ENCODE results near the gene AXIN2.
"Not testable (repeated sequence)": the region's sequence is repeated elsewhere in the genome, so short reads cannot be mapped to it uniquely, and the experiment has no call there.

Gene AXIN2

GRCh38 chr17:65515959-65516948, 45.2 kb downstream of the AXIN2 start:
- peak; percentile 63 for DNase-seq

GRCh38 chr17:65515512-65515911, 45.9 kb downstream of the AXIN2 start:
- no peak for DNase-seq

- peak; percentile 78 for DNase-seq
Observed at GRCh38 chr17:65514541-65514940, 46.9 kb downstream of the AXIN2 start.

GRCh38 chr17:65514082-65514481, 47.4 kb downstream of the AXIN2 start:
- peak; percentile 93 for DNase-seq

- no peak for DNase-seq
Observed at GRCh38 chr17:65511316-65511715, 50.1 kb downstream of the AXIN2 start.

GRCh38 chr17:65509032-65509431, 52.4 kb downstream of the AXIN2 start:
- DNase-seq, result no peak

- DNase-seq, result not testable (repeated sequence)
Observed at GRCh38 chr17:65504673-65505072, 56.8 kb downstream of the AXIN2 start.

DNA sequence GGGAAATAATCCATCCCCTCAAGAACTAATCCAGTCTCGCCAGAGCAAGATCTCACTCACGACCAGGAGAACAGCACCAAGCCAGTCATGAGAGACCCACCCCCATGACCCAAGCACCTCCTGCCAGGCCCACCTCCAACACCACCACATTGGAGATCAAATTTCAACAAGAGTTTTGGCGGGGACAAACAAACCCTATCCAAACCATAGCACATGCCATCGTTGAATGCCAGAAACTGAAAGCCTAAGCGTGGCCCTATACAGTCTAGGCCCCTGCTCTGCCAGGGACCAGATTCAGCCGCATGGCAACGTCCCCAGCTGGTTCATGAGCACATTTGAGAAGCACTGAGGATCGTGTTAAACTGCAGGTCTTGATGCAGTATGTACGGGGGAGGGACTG, 57.3 kb downstream of the AXIN2 start:
- no peak for DNase-seq

DNA sequence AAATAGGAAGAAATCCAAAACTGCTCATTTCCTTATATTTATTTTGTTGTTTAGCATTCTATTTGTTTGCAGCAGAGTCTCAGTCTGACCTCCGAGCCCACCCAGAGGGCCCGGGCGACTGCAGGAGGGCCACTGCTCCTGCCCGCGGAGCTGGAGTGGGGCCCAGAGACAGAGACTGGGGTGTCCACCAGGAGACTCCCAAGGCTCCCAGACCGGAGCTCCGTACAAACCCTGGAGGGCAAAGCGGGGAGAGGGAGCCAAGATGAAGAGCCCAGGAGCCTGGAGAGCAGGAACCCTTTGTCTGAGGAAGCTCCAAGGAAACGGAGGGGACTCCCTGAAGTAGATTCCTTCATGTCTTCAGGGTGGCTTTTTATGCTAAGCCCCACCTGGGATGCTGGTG, 57.9 kb downstream of the AXIN2 start:
- no peak for DNase-seq

GRCh38 chr17:65498816-65499215, 62.6 kb downstream of the AXIN2 start:
- DNase-seq, result no peak

DNA sequence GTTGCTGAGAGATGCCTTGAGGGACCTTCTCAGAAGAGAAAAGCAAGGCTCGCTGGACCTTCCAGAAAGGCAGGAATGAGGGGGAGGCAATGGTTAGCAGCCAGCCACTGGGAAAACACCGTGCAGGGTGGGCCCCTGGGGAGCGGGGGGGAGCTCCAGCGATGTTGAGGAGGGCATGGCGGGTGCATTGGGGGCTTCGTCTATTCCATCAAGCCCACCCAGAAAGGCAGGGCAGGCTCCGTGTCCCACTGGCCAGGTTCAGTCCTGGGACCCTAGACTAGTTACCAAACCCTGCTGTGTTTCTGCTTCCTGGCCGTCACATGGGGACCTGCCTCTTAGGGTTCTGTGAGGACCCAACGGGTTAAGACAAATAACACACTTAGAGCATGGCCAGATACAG, 64.6 kb downstream of the AXIN2 start:
- no peak for DNase-seq

DNA sequence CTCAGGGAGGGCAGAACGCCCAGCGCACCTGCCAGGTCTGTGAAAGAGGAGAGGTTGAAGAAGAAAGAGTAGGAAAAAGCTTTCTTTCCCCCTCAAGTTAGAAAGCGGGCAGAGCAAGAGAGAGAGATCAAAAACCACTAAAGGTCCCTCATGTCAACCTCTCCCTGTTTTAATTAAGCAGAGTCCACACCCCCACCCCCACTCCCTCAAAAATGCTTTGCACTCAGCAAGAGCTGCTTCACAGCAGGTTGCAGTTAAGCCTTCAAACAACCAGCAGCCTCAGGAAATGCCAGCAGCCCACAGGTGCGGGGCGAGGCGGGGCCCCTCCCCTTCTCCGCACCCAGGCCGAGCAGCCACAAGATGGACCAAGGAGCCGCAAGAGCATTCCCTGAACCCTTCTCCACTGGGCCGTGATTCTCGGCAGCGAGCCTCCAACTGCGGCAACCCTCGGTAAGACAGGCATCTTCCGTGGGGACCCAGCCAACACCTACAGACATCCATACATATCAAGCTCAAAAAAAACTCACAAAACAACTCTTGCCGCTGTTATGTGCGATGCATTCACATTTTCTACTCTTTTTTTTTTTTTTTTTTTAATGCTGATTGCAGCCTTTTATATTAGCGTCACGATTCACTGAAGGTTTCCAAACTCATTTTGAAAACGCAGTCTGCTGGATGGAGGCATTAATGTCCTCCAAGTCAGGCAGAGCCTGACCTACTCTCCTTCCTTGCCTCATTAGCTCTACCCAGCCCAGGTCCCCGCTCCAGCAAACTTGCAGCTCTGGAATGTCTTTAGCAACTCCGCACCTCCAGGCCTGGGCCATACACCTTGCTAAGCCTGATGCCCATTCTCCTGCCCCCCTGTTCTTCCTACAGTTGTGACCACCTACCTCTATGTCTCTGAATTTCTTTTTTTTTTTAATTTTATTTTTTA, 66.1 kb downstream of the AXIN2 start:
- no peak for DNase-seq

- no peak for DNase-seq
Observed at GRCh38 chr17:65489413-65490155, 71.9 kb downstream of the AXIN2 start.

DNA sequence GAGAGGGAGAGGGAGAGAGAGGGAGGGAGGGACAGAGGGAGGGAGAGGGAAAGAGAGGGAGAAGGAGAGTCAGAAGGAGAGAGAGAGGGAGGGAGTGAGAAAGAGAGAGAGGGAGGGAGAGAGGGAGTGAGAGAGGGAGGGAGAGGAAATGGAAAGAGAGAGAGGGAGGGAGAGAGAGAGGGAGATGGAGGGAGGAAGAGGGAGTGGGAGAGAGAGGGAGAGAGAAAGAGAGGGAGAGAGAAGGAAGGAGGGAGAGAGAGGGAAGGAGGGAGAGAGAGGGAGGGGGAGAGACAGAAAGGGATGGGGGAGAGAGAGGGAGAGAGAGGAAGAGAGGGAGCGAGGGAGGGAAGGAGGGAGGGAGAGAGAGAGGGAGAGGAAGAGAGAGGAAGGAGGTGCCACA, 72.8 kb downstream of the AXIN2 start:
- no peak for DNase-seq

DNA sequence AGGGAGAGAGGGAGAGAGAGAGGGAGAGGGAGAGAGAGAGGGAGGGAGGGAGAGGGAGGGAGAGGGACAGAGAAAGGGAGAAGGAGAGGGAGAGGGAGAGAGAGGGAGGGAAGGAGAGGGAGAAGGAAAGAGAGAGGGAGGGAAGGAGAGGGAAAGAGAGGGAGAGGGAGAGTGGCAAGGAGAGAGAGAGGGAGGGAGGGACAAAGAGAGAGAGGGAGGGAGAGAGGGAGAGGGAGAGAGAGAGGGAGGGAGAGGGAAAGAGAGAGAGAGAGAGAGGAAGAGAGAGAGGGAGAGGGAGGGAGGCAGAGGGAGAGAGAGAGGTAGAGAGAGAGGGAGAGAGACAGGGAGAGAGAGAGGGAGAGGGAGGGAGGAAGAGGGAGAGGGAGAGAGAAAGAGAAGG, 73.5 kb downstream of the AXIN2 start:
- no peak for DNase-seq

DNA sequence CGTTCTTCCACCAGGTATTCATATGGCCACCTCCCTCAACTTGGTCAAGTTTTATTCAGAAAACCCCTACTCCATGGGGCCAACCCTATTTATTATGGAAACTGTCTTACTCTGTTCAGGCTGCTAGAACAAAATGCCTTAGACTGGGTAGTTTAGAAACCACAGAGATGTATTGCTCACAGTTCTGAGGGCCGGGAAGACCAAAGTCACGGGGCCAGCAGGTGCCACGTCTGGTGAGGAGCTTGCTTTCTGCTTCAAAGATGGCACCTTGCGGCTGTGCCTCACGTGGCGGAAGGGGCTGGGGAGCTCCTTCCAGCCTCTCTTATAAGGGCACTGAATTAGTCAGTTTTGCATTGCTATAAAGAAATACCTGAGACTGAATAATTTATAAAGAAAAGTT, 74.3 kb downstream of the AXIN2 start:
- no peak for DNase-seq

DNA sequence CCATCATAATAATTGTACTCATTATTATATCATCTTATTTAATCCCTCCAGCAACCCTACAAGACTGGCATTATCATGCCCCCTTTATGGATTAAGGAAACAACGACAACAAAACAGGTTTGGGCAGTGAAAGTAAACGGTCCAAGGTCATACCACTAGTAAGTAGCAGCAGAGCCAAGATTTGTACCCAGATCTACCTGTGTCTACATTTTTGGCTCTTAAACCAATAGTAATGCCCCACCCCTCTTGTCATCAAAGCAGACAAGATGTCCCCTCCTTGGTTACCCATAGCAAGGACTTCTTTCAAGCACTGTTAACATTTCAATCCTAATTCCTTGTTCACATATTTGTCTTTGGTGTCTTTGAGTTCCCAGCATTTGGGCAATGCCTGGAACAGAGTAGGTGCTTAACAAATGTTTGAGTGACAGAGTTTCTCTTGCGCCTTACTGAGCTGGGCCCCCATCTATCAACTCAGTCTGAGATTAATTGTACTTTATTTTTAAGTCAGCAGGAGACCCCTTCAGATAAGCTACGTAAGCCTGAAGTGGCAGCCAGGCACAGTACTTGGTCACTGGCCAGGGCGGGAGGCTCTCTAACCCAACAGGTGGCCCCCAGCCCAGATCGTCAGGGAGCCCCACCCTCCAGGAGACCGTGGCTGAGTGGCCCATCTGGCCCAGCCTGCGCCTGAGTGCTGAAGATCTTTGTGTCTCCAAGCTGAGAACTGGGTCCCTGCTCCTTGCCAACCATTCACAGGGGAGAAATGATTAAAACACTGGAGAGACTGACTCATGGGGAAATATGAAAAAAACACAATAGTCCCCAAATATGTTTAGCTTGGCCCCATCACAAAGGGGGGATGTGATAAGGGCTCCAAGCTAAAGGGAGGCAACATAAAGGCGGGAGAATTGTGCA, 75.8 kb downstream of the AXIN2 start:
- peak; percentile 56 for DNase-seq

- not testable (repeated sequence) for DNase-seq
Observed at GRCh38 chr17:65484405-65484804, 77.0 kb downstream of the AXIN2 start.

DNA sequence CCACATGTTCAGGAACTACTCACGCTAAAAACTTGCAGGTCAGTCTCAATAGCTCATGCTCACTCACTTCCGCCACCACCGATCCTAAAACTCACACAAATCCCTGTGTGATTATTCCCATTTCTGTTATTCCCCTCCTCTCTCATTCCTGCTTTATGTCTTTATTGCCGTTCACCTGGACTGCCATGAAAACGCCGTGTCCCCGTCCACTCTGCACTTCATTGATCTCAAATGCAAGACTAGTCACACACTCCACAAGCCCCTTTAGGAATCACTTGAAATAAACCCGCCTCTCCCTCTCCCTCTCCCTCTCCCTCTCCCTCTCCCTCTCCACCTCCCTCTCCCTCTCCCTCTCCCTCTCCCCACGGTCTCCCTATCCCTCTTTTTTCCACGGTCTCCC, 78.0 kb downstream of the AXIN2 start:
- DNase-seq, result no peak

- DNase-seq, result no peak
Observed at GRCh38 chr17:65482201-65482600, 79.2 kb downstream of the AXIN2 start.

DNA sequence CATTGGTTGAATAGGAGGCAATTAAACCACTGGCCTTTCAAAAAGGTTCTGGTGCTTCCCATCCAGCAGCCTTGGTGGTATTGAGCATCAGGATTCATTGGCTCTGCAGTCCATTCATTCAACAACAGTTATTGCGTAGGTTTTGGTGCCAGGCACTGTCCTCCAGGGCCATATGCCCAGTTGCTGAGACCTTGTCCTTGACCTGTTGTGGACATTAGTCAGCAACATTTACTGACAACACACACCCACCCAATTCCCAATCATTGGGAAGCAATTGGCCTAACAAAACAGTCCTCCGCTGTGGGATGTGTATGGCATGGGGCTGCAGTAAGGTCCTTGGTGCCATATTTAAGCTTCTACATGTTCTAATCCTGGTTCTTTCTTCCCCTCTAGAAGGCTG, 82.2 kb downstream of the AXIN2 start:
- DNase-seq, result no peak

Measured in fibroblast of skin of right biceps (primary cell).